Vagina (tissue), 2 donors: ENCODE measurements around the gene TMEM132C.

Experiments used
- POLR2A ChIP-seq, 2 donors: fragments of 450-650 bp; IDR thresholded peaks; one replicate each; pipeline ENCODE4 v1.6.1; 2017; ENCODE audit warnings: antibody characterized with exemption in 2 of 2, mild to moderate bottlenecking in 2 of 2, moderate library complexity in 2 of 2
- POLR2AphosphoS5 ChIP-seq, 2 donors: sonication (generic); formaldehyde crosslinking; IDR thresholded peaks; one replicate each; pipeline ENCODE4 v1.9.0; 2017; ENCODE audit warnings: antibody characterized with exemption in 2 of 2, mild to moderate bottlenecking in 2 of 2, low read depth in 1 of 2; ENCODE audit not compliant: insufficient read depth in 1 of 2
- TF ChIP-seq, protein P1 (sequence below), 3 experiments: fragments of 450-650 bp in 2 of 3; fragments of 200-600 bp in 1 of 3; sonication (generic) in 1 of 3; IDR thresholded peaks; one replicate each; pipeline ENCODE4 v1.5.1; 2017 to 2019; ENCODE audit warnings: antibody characterized with exemption in 3 of 3, mild to moderate bottlenecking in 2 of 3, moderate library complexity in 2 of 3

GRCh38 chr12:128337071-128337345 lies 70.0 kb downstream of the TMEM132C start:
- TF ChIP-seq, protein P1, sequence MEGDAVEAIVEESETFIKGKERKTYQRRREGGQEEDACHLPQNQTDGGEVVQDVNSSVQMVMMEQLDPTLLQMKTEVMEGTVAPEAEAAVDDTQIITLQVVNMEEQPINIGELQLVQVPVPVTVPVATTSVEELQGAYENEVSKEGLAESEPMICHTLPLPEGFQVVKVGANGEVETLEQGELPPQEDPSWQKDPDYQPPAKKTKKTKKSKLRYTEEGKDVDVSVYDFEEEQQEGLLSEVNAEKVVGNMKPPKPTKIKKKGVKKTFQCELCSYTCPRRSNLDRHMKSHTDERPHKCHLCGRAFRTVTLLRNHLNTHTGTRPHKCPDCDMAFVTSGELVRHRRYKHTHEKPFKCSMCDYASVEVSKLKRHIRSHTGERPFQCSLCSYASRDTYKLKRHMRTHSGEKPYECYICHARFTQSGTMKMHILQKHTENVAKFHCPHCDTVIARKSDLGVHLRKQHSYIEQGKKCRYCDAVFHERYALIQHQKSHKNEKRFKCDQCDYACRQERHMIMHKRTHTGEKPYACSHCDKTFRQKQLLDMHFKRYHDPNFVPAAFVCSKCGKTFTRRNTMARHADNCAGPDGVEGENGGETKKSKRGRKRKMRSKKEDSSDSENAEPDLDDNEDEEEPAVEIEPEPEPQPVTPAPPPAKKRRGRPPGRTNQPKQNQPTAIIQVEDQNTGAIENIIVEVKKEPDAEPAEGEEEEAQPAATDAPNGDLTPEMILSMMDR (IDR thresholded peaks at IDR 0.05): no peak
- no peak for TF ChIP-seq POLR2AphosphoS5 (IDR thresholded peaks at IDR 0.05; ENCODE audit: insufficient read depth in 1 of 2, low read depth in 1 of 2)
- TF ChIP-seq POLR2A (IDR thresholded peaks at IDR 0.05): no peak
